H9 (cell line): ENCODE results near the gene MBD3L4. TPM values are rescaled to one million over a fixed set of nuclear protein-coding genes. Genes with fewer than 3 reads are reported as not detected.
"Not testable (repeated sequence)": the region's sequence is repeated elsewhere in the genome, so short reads cannot be mapped to it uniquely, and the experiment has no call there.

Source experiments
- DNase-seq: peaks from one replicate; pipeline ENCODE4 v3.0.0-alpha.2; 2017
- H2AFZ ChIP-seq: one replicate; pipeline ENCODE4 v1.6.1; 2013; ENCODE audit warnings: mild to moderate bottlenecking, low read length, control low read depth, moderate library complexity
- H2AK5ac ChIP-seq: 2 replicates; pipeline ENCODE4 v1.6.1; 2013; ENCODE audit warnings: low read length, control low read depth, mixed read lengths; ENCODE audit not compliant: insufficient read length
- H2BK120ac ChIP-seq: one replicate; pipeline ENCODE4 v1.6.1; 2013; ENCODE audit warnings: low read depth, mild to moderate bottlenecking, low read length, control low read depth, inconsistent platforms; ENCODE audit not compliant: poor library complexity, severe bottlenecking
- H2BK12ac ChIP-seq: 2 replicates; pipeline ENCODE4 v1.6.1; 2013; ENCODE audit warnings: low read length, control low read depth, mixed read lengths, low read depth; ENCODE audit not compliant: insufficient read length
- H2BK15ac ChIP-seq: 2 replicates; pipeline ENCODE4 v1.6.1; 2013; ENCODE audit warnings: low read depth, low read length, control low read depth
- H2BK20ac ChIP-seq: one replicate; pipeline ENCODE4 v1.6.1; 2013; ENCODE audit warnings: low read depth, mild to moderate bottlenecking, low read length, control low read depth, inconsistent platforms; ENCODE audit not compliant: poor library complexity, severe bottlenecking
- H2BK5ac ChIP-seq: 2 replicates; pipeline ENCODE4 v1.6.1; 2013; ENCODE audit warnings: low read length, control low read depth, mixed read lengths; ENCODE audit not compliant: insufficient read length
- H3K14ac ChIP-seq: 2 replicates; pipeline ENCODE4 v1.6.1; 2013; ENCODE audit warnings: low read length, control low read depth; ENCODE audit not compliant: insufficient read depth
- H3K18ac ChIP-seq: 2 replicates; pipeline ENCODE4 v1.6.1; 2013; ENCODE audit warnings: low read depth, mild to moderate bottlenecking, mixed read lengths, low read length, control low read depth; ENCODE audit not compliant: insufficient read length
- H3K23ac ChIP-seq: 2 replicates; pipeline ENCODE4 v1.6.1; 2013; ENCODE audit warnings: low read length, control low read depth, mixed read lengths, low read depth; ENCODE audit not compliant: insufficient read length
- H3K23me2 ChIP-seq: 2 replicates; pipeline ENCODE4 v1.6.1; 2013; ENCODE audit warnings: low read depth, mild to moderate bottlenecking, mixed read lengths, low read length, control low read depth; ENCODE audit not compliant: insufficient read length, poor library complexity, severe bottlenecking
- H3K27ac ChIP-seq: 2 replicates; pipeline ENCODE4 v1.5.1; 2013; ENCODE audit warnings: low read length, control low read depth, mixed read lengths, low read depth; ENCODE audit not compliant: insufficient read length
- H3K27me3 ChIP-seq: 2 replicates; pipeline ENCODE4 v1.6.1; 2013; ENCODE audit warnings: low read length, control low read depth, inconsistent platforms; ENCODE audit not compliant: insufficient read depth
- H3K4ac ChIP-seq: 2 replicates; pipeline ENCODE4 v1.6.1; 2013; ENCODE audit warnings: low read depth, mild to moderate bottlenecking, control low read depth, inconsistent platforms, low read length, moderate library complexity
- H3K4me1 ChIP-seq: 2 replicates; pipeline ENCODE4 v1.6.1; 2013; ENCODE audit warnings: low read length, control low read depth, inconsistent platforms; ENCODE audit not compliant: insufficient read depth
- H3K4me2 ChIP-seq: 2 replicates; pipeline ENCODE4 v1.6.1; 2013; ENCODE audit warnings: low read length, control low read depth, mixed read lengths; ENCODE audit not compliant: insufficient read length, insufficient read depth
- H3K56ac ChIP-seq: 2 replicates; pipeline ENCODE4 v1.6.1; 2013; ENCODE audit warnings: low read depth, mild to moderate bottlenecking, mixed read lengths, low read length, control low read depth; ENCODE audit not compliant: insufficient read length
- H3K79me1 ChIP-seq: 2 replicates; pipeline ENCODE4 v1.6.1; 2013; ENCODE audit warnings: low read depth, mild to moderate bottlenecking, moderate library complexity, low read length, control low read depth, inconsistent platforms; ENCODE audit not compliant: insufficient read depth, poor library complexity, severe bottlenecking
- H3K79me2 ChIP-seq: 2 replicates; pipeline ENCODE4 v1.6.1; 2013; ENCODE audit warnings: low read length, control low read depth, inconsistent platforms; ENCODE audit not compliant: insufficient read depth
- H3K9ac ChIP-seq: 2 replicates; pipeline ENCODE4 v1.6.1; 2013; ENCODE audit warnings: low read length, control low read depth, mixed read lengths; ENCODE audit not compliant: insufficient read length; ENCODE audit errors: extremely low read depth
- H3K9me3 ChIP-seq: one replicate; pipeline ENCODE4 v1.6.1; 2013; ENCODE audit warnings: low read depth, low read length, inconsistent platforms; ENCODE audit not compliant: control insufficient read depth
- H3T11ph ChIP-seq: one replicate; pipeline ENCODE4 v1.6.1; 2013; ENCODE audit warnings: mild to moderate bottlenecking, low read length, control low read depth, inconsistent platforms
- H4K20me1 ChIP-seq: one replicate; pipeline ENCODE4 v1.6.1; 2013; ENCODE audit not compliant: control insufficient read depth, insufficient read length, insufficient read depth
- H4K5ac ChIP-seq: 2 replicates; pipeline ENCODE4 v1.6.1; 2013; ENCODE audit warnings: low read depth, mild to moderate bottlenecking, mixed read lengths, low read length, control low read depth; ENCODE audit not compliant: insufficient read length
- H4K8ac ChIP-seq: replicated peaks from 2 replicates; pipeline ENCODE4 v1.6.1; 2013; ENCODE audit warnings: low read length, control low read depth, mixed read lengths, low read depth; ENCODE audit not compliant: insufficient read length
- H4K91ac ChIP-seq: 2 replicates; pipeline ENCODE4 v1.6.1; 2013; ENCODE audit warnings: low read depth, mild to moderate bottlenecking, moderate library complexity, mixed read lengths, low read length, control low read depth; ENCODE audit not compliant: insufficient read length
- H3K27ac Mint-ChIP-seq, 3 experiments: 2 replicates in 2 of 3; 3 replicates in 1 of 3; pipeline ENCODE4 v1.8.0; 2020 to 2021; ENCODE audit warnings: mixed read lengths in 3 of 3, mild to moderate bottlenecking in 1 of 3, moderate library complexity in 1 of 3
- H3K27me3 Mint-ChIP-seq: 2 replicates; pipeline ENCODE4 v1.8.0; 2021; ENCODE audit warnings: low read depth, mild to moderate bottlenecking, moderate library complexity, mixed read lengths
- H3K36me3 Mint-ChIP-seq, 3 experiments: 2 replicates in 2 of 3; 3 replicates in 1 of 3; pipeline ENCODE4 v1.8.0; 2020 to 2021; ENCODE audit warnings: low read depth in 3 of 3, mixed read lengths in 3 of 3; ENCODE audit not compliant: insufficient read depth in 1 of 3
- H3K4me1 Mint-ChIP-seq, 2 experiments: 2 replicates each; pipeline ENCODE4 v1.8.0; 2020; ENCODE audit warnings: mixed read lengths in 2 of 2
- H3K4me3 Mint-ChIP-seq, 2 experiments: 2 replicates in 1 of 2; 3 replicates in 1 of 2; pipeline ENCODE4 v1.8.0; 2020 to 2021; ENCODE audit warnings: mild to moderate bottlenecking in 2 of 2, mixed read lengths in 2 of 2, moderate library complexity in 1 of 2
- H3K9me3 Mint-ChIP-seq, 2 experiments: 2 replicates in 1 of 2; 3 replicates in 1 of 2; pipeline ENCODE4 v1.8.0; 2020; ENCODE audit warnings: mild to moderate bottlenecking in 2 of 2, mixed read lengths in 2 of 2, moderate library complexity in 1 of 2
- WGBS: extraction: QIAGEN DNeasy Blood & Tissue Kit; methylation state at CpG from one replicate; pipeline ENCODE4 v1.1.7; 2013; ENCODE audit warnings: missing lambda C conversion rate, low lambda C conversion rate, mixed read lengths; ENCODE audit not compliant: insufficient read length; ENCODE audit errors: extremely low coverage; 5-methylcytosine and 5-hydroxymethylcytosine counted together
- total RNA-seq: library from RNA; stranded (reverse); gene quantifications from 2 replicates; pipeline ENCODE4 v1.2.1, GENCODE V29; 2021

MBD3L4 gene
- total RNA-seq, 1 experiment from 2014 or later: not detected

DNA sequence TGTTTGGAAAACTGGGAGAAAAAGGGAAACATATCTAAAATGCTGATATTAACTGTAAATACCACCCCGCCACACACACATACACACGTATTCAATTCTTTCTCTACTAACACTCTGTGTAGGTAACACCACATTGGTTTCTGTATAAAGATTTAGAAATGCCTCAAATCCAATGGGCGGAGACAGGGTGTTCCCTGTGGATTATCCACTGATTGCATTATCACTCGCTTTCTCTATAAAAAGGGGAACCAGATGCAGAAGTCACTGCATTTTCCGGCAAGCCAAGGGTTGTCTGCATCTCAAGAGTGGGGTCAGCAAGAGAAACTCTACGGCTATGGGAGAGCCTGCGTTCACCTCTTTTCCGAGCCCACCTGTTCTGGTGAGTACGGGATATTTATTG lies 9.7 kb downstream of the MBD3L4 start, which contains the start of gene MBD3L5:
MBD3L5 (plus strand) TSS at position 301 of the 400 bp plus-strand sequence; CDS start at position 335, 34 bp downstream.
- H3K27me3 Mint-ChIP-seq, DNase-seq: not testable (repeated sequence)

DNA sequence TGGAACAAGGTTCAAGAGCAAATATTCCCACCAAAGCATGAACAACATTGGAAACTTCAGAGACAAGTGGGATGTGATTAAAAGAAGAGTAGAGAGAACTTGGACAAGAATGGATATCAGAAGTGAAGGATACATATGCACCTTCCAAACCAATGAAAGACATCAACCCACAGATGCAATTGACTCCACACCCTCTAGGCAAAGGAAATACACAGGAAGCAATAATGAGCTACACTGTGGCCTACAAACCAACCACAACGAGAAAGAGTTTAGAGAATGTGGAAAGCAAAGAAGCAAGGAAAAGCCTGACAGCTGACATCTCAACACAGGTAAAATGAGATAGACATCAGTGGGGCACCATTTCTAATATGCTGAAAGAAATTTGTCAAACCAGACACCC lies 11.2 kb downstream of the MBD3L4 start:
- not testable (repeated sequence) for H4K8ac ChIP-seq, DNase-seq, H3K9ac ChIP-seq, H3K27me3 Mint-ChIP-seq, H3K79me1 ChIP-seq, H2AK5ac ChIP-seq, H3K4me2 ChIP-seq, H3K9me3 Mint-ChIP-seq, H3K56ac ChIP-seq, H3K4me1 Mint-ChIP-seq, H2BK15ac ChIP-seq, H2AFZ ChIP-seq, H3K27ac ChIP-seq, H2BK20ac ChIP-seq, H2BK12ac ChIP-seq, H3K4me1 ChIP-seq, H3K27ac Mint-ChIP-seq, H3T11ph ChIP-seq, H3K9me3 ChIP-seq, H3K18ac ChIP-seq, H3K79me2 ChIP-seq, H3K23ac ChIP-seq, H3K4ac ChIP-seq, H3K23me2 ChIP-seq, H4K20me1 ChIP-seq, H3K14ac ChIP-seq, H3K27me3 ChIP-seq, H2BK120ac ChIP-seq, H2BK5ac ChIP-seq, H3K4me3 Mint-ChIP-seq, H4K91ac ChIP-seq, H4K5ac ChIP-seq, H3K36me3 Mint-ChIP-seq
- no CpG with 5 or more reads among the region's 1 CpG for WGBS

More for the DNA sequence above, 9.7 kb downstream of the MBD3L4 start, which contains the start of gene MBD3L5:
- not testable (repeated sequence) for H2BK15ac ChIP-seq, H3K56ac ChIP-seq, H4K8ac ChIP-seq, H3K27me3 ChIP-seq, H2BK5ac ChIP-seq, H3K27ac ChIP-seq, H3K4me1 Mint-ChIP-seq, H3K23ac ChIP-seq, H3K23me2 ChIP-seq, H3K9me3 Mint-ChIP-seq, H3K27ac Mint-ChIP-seq, H3K79me1 ChIP-seq, H3K14ac ChIP-seq, H2BK120ac ChIP-seq, H3K4ac ChIP-seq, H3K4me2 ChIP-seq, H3K4me3 Mint-ChIP-seq, H2BK12ac ChIP-seq, H4K5ac ChIP-seq, H3K79me2 ChIP-seq, H3K18ac ChIP-seq, H3K9me3 ChIP-seq, H3K4me1 ChIP-seq, H2AFZ ChIP-seq, H2BK20ac ChIP-seq, H4K91ac ChIP-seq, H3T11ph ChIP-seq, H4K20me1 ChIP-seq, H3K9ac ChIP-seq, H2AK5ac ChIP-seq, H3K36me3 Mint-ChIP-seq
- WGBS: no CpG with 5 or more reads among the region's 9 CpGs
